ENCODE measurements around the gene TBC1D4.

GRCh38 chr13:75493156-75493555 lies 11.2 kb upstream of the TBC1D4 start:
- TF ChIP-seq POLR2A (IDR thresholded peaks at IDR 0.05) (no peak), POLR2AphosphoS5 (IDR thresholded peaks at IDR 0.05) (no peak)
- TF ChIP-seq, protein P1, sequence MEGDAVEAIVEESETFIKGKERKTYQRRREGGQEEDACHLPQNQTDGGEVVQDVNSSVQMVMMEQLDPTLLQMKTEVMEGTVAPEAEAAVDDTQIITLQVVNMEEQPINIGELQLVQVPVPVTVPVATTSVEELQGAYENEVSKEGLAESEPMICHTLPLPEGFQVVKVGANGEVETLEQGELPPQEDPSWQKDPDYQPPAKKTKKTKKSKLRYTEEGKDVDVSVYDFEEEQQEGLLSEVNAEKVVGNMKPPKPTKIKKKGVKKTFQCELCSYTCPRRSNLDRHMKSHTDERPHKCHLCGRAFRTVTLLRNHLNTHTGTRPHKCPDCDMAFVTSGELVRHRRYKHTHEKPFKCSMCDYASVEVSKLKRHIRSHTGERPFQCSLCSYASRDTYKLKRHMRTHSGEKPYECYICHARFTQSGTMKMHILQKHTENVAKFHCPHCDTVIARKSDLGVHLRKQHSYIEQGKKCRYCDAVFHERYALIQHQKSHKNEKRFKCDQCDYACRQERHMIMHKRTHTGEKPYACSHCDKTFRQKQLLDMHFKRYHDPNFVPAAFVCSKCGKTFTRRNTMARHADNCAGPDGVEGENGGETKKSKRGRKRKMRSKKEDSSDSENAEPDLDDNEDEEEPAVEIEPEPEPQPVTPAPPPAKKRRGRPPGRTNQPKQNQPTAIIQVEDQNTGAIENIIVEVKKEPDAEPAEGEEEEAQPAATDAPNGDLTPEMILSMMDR (IDR thresholded peaks at IDR 0.05): no peak

Data from prostate gland (tissue), 2 donors.